Activated CD4-positive, alpha-beta T cell treated with anti-CD3 and anti-CD28 coated beads, Interleukin-2, amount 50 U/mL, for 16 hours (primary cell): ENCODE measurements around the gene CTAGE8.
"Not testable (repeated sequence)": the region's sequence is repeated elsewhere in the genome, so short reads cannot be mapped to it uniquely, and the experiment has no call there.

Experiments used
- DNase-seq: peaks from one replicate; pipeline ENCODE4 v3.0.0-alpha.2; 2020

Gene CTAGE8

DNA sequence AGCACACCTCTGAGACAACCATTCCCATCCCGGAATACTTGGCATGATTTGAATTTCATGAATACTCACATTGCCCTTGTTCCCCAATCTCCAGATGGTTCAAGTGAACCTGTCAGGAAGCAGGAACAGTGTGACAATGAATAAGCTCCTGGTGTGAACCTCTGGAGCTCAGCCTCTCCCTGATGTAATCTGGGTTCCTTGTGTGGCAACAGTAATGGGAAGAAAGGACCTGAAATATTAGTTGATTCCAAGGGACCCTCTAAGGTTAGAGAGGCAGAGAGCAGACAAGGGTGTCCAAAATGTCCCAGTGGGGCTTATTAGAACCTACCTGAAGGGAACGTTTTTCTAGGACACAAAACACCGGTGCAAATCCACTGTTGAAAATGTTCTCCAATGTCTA is 13.0 kb downstream of the CTAGE8 start:
- DNase-seq = no peak

DNA sequence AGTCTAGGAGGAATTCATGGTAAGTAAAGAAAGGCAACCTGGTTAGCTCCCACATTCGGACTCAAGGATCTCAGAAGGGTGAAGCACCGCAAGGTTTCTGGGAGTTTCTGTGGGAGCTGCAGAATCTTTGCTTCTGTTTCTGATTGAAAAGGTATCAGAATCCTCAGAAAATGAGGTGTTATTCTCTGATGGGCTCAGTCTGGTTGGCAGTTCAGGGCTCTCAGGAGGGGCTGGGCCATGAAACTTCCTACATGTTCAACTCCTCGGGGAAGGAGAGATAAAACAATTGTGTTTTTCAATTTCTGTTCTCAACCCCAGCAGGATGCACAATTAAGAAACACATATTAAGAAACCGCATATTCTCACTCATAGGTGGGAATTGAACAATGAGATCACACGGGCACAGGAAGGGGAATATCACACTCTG is 13.6 kb downstream of the CTAGE8 start:
- DNase-seq = no peak

DNA sequence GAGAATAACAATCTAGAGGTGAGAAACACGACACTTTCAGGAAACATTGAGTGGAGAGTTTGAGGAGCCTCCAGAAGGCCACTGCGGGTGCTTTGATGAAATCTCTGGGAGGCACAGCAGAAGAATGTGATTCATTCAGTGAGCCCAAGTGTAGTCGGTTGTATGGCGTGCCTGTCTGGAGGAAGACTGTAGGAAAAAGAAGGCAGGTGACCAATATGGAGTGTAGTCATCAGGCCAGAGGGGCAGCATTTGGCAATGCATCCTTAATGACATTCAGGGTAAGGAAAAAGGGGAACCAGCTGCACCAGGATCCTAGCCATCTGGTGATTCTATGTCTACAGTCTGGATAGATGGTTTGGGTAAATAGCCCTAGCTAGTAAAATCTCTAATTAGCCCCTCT is 16.8 kb downstream of the CTAGE8 start:
- not testable (repeated sequence) for DNase-seq

DNA sequence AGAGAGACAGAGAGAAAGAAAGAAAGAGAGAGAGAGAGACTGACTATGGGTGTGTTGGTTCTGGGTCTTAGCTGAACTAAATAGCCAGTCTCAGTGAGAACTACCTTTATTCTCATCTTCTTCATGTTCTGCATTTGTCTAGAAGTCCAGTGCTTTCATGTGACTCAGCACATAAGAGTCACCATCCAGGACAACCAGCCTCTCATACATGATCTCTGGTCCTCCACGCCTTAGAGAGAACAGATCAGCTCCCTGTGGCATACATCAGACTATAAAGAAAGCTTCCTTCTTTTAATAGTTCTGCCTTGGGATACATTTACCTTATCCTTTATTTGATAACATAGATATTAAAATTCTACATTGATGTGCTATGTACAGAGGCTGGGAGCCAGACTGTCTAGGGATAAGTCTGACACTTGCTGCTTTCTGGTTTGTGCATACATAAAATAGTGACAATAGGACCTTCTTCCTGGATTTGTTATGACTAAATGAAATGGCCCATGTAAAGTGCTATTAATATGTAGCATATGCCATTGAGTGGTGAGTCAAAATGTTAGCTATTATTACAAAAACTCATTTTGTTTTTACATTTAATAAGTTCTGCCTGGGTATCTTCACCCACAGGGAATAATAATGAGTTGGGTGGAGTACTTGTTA is 21.3 kb downstream of the CTAGE8 start:
- not testable (repeated sequence) for DNase-seq

DNA sequence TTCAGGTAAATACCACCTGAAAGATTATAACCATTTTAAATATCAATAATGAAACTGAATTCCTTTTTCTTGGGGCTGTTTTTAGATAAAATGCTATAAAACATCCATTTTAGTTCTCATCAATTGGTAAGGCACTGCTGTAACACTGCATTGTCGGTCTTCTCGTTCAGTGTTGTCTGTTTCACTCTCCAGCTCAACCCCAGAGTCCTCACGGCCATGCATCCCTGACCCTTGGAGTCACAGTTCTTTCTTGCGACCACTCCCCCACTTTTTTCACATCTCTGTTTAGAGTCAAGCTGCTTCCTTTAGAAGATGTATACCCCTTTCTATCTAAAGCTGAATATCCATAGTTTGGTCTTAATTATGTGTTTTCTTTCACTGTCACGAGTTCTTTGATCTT is 22.1 kb downstream of the CTAGE8 start:
- DNase-seq = not testable (repeated sequence)

DNA sequence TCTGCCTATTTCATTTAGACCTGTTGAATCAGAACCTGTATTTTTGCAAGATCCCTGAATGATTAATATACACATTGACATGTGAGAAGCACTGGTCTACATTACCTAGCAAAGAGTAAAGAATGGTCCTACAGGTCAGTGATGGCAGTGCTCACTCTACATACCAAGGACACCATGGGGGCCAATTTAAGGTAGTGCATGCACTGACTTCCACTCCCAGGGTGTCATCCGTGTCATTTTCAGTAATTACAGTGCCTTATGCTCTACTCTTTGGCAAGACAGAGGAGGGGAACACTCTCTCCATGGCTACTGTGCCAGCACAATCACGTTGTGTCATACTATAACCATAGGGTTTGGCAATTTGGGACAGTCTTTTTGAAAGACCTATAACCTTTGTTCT is 23.7 kb downstream of the CTAGE8 start:
- not testable (repeated sequence) for DNase-seq

DNA sequence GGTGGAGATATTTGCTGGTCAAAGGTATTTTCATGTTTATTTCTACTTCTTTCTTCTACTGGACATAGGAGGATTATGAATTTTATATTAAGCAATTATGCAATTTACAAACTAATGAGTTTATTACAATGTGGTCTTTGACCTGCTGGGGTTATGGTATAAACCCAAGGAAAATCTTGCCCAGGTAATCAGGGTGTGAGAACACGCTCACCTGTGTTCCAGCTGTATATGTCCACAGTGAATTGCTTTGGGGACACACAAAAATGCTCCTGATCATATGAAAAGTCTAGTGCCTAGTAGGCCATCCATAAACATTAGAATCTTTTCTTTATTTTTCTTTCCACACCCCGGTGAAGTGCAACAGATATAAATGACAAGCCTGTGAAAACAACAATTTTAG is 29.7 kb downstream of the CTAGE8 start, which contains the start of gene OR2A42:
TSS of gene OR2A42 (minus strand) at position 241 of the 400 bp plus-strand sequence. CDS start 6,762 bp downstream, outside the sequence.
- DNase-seq = not testable (repeated sequence)

DNA sequence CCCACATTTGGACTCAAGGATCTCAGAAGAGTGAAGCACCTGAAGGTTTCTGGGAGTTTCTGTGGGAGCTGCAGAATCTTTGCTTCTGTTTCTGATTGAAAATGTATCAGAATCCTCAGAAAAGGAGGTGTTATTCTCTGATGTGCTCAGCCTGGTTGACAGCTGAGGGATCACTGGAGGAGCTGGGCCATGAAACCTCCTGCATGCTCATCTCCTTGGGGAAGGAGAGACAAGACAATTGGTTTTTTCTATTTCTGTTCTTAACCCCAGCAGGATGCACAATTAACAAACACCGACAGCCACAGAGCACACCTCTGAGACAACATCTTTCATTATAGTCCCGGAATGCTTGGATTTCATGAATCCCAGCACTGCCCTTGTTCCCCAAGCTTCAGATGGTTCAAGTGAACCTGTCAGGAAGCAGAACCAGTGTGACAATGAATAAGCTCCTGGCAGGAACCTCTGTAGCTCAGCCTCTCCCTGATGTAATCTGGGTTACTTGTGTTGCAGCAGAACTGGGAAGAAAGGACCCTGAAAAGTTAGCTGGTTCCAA is 30.5 kb downstream of the CTAGE8 start:
- DNase-seq = not testable (repeated sequence)

DNA sequence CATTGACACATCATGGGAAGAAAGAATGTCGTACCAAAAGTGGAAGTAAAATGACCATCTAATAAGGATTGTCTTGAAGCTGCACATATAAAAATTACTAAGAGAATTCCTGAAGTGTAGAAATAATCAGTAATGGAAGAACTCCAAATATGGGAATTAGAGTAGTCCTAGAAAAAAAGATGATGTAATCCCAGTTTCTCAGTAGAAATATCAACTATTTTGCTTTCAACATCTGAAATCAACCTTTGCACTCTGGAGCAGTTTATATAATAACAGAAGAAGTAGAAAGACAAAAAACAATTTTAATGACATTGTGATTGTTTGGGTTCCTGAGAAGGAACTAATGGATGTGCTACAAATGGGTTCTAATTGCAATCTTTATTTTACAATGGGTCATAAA is 36.0 kb downstream of the CTAGE8 start:
- not testable (repeated sequence) for DNase-seq

DNA sequence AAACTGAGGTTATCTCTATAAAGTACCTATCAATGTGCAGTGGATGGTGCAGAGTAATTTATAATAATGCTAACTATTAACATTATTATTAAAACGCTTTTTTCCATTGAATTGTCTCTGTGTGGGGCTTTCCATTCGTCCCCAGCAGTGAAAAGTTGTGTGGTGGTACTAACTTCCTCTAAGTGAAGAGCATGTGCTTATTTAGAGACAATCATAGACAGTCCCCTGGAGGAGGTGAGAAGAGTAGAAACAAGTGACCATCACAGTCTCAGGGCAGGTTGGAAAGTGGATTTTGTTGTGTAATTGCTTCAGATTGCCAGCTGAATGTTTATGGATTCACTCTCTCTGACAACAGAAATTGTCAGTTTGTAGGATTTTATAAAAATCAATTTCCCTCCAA is 38.1 kb downstream of the CTAGE8 start:
- not testable (repeated sequence) for DNase-seq

DNA sequence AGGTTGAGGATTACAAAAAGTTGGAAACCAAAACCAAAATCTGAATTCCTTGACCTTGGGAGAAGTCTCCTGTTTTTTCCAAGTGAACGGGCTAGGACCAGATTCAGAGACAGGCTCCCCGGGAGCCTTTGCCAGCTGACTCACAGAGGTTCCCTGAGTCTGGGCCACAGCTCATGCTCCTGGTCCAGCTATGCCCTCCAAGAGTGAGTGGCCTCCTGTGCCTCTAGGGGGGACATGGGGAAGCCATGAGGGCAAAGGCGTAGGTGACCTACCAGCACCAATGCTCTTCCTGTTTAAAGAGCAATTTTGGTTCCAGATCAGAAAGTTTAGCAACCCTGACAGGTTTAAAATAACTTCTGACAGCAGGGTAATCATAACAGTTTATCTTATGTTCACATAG is 40.3 kb downstream of the CTAGE8 start:
- DNase-seq = not testable (repeated sequence)

DNA sequence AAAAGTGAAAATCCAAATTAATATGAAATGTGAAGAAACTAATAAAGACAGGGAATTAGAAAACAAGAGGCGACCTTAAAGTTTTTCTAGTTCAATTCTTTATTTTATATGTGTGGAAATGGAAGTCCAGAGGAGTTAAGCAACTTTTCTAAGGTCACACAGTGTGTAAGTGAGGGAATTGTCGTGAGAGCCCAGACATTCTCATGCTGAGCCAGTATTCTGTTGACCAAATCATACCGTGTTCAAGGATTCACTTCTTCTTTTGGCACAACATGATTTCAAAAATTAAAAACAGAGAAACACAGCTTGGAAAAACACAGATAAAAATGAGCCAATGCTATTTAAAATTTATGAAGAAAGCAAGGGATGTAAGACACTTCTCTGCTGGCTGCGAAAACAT is 42.2 kb downstream of the CTAGE8 start:
- not testable (repeated sequence) for DNase-seq

DNA sequence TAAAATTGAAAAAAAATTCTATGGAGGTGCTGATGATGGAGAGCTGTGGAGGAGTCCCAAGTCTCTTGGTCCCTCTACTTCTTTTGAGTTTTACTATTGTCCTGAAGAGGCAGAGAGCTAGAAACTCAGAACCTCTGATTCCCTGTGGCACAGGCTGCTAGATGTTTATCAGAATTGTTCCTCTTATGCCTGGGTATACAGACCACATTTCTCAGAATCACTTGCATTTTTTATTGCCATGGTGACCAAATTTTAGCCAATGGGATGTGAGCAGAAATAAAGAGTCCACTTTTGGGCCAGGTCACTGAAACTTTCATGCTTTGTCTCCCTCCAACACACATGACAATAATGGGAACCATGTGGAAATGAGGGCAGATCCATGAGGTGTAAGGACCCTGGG is 45.4 kb downstream of the CTAGE8 start:
- not testable (repeated sequence) for DNase-seq

DNA sequence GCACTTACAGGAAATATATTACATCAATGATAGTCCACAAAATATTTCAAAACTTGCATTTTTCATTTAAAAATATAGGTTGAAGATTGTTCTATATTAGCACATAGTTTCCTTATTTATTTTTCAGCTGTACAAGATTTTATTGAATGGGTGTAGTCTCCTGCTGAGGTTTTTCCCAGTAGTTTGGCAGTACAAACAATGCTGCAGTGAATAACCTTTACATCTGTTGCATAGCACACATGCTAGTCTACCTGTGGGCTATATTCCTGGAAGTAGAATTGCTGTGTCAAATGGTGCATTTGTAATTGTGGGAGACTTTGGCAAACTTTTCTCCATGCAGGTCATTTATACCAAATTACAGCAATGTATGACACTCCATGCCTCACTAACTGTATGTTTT is 48.6 kb downstream of the CTAGE8 start:
- not testable (repeated sequence) for DNase-seq

DNA sequence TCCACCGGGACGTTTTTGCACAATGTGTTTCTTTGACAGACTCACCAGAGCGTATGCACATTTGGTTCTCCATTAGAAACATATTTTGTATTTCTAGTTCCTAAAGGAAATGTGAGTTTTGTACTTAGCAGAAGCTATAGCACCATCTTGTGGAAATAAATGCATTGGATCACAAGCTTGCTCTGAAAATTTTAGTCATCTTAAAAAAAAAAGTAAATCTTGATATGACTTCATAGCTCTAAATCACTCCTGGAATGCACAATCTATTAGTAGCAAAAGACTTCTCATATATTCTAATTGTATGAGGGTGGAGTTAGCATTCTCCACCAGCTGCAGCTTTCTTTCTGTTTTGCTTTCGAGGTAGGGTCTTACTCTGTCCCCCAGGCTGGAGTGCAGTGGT is 49.9 kb downstream of the CTAGE8 start:
- DNase-seq = not testable (repeated sequence)

DNA sequence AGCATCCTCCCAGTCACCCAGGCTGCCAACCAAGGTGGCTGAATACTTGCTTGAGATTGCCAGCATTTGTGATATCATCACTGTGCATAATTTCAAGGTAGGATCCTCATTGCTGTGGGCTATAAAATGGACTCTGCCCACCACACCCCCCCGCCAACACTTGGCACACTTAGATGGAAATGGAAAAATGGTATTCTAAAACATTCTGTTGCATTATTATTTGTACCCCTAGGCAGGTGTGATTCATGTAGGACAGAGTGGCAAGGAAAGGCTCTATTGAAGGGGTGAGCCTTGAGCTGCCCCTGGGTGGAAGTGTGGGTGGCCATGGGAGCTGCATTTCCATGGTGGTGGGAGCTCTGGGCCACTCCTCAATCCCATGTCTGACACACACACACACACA is 50.5 kb downstream of the CTAGE8 start:
- not testable (repeated sequence) for DNase-seq

DNA sequence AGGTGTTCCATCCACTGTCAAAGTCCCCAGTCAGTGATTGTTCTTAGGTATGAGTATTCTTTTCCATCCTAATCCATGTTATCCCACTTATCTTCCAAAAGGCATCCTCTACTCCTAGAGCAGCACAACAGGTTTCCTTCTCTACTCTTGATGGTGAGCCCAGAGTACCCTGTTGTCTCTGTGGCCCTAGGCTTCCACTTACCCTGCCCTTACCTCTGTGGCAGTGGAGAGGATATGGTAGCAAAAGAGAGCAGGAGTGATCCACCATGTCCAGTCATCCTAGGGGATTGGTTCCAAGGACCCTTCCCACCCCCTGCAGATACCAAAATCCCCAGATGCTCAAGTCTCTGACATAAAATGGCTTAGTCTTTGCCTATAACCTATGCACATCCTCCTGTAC is 51.9 kb downstream of the CTAGE8 start:
- DNase-seq = not testable (repeated sequence)
